Measurements from ENCODE around the gene ERFE.

ERFE gene

GRCh38 chr2:238155051-238155760, 3.6 kb upstream of the ERFE start:
- ChIA-PET CTCF (interaction anchor here (1.2 to 2.0 kb wide), 2 partner anchors 13 to 15 kb away, joined by 4 to 7 read pairs; no protein-coding TSS in a partner anchor), POLR2A (no interaction called here)
- Histone ChIP-seq H3K27me3 (replicated peaks in 2 of 5; ENCODE audit: control insufficient read depth in 4 of 5, insufficient read depth in 5 of 5, low read length in 4 of 5) (peaks cover 0 to 18% (median 7%) of the 10 kb centered on the region in 5 experiments), H3K4me1 (ENCODE audit: control extremely low read depth in 1 of 4, control insufficient read depth in 4 of 4, insufficient read depth in 4 of 4, low read length in 3 of 4) (peaks cover 2 to 13% (median 12%) of the 10 kb centered on the region in 4 experiments), H3K36me3 (ENCODE audit: control insufficient read depth in 4 of 4, insufficient read depth in 4 of 4, low read length in 3 of 4) (no peaks in the 10 kb centered on the region), H3K9me3 (ENCODE audit: control extremely low read depth in 1 of 5, control insufficient read depth in 4 of 5, insufficient read depth in 2 of 5, low read depth in 1 of 5, low read length in 4 of 5) (no peaks in the 10 kb centered on the region), H3K27ac (ENCODE audit: insufficient read depth in 1 of 2, low read depth in 1 of 2, low read length in 2 of 2, poor library complexity in 1 of 2, severe bottlenecking in 2 of 2) (no peak overlapping the region), H3K4me3 (ENCODE audit: control insufficient read depth in 1 of 7, extremely low read depth in 1 of 7, insufficient read depth in 4 of 7, low read depth in 2 of 7, low read length in 6 of 7) (no peak overlapping the region)
- 94% methylated on average over 18 of the region's 19 CpGs for WGBS (ENCODE audit: insufficient coverage)
- no peak for DNase-seq

- CTCF ChIA-PET, result interaction anchor here (2.0 kb wide), 1 partner anchor 16 kb away, joined by 7 read pairs; no protein-coding TSS in a partner anchor
- Histone ChIP-seq H3K36me3 (ENCODE audit: control insufficient read depth in 4 of 4, insufficient read depth in 4 of 4, low read length in 3 of 4) (no peaks in the 10 kb centered on the region), H3K27me3 (replicated peaks in 2 of 5; ENCODE audit: control insufficient read depth in 4 of 5, insufficient read depth in 5 of 5, low read length in 4 of 5) (peaks cover 0 to 25% (median 7%) of the 10 kb centered on the region in 5 experiments), H3K4me1 (ENCODE audit: control extremely low read depth in 1 of 4, control insufficient read depth in 4 of 4, insufficient read depth in 4 of 4, low read length in 3 of 4) (peaks cover 2 to 18% (median 16%) of the 10 kb centered on the region in 4 experiments), H3K4me3 (ENCODE audit: control insufficient read depth in 1 of 7, extremely low read depth in 1 of 7, insufficient read depth in 4 of 7, low read depth in 2 of 7, low read length in 6 of 7) (no peak overlapping the region), H3K9me3 (ENCODE audit: control extremely low read depth in 1 of 5, control insufficient read depth in 4 of 5, insufficient read depth in 2 of 5, low read depth in 1 of 5, low read length in 4 of 5) (no peaks in the 10 kb centered on the region), H3K27ac (ENCODE audit: insufficient read depth in 1 of 2, low read depth in 1 of 2, low read length in 2 of 2, poor library complexity in 1 of 2, severe bottlenecking in 2 of 2) (no peak overlapping the region)
- POLR2A ChIA-PET, result interaction anchor here (0.6 kb wide), 1 partner anchor 9 kb away, joined by 5 read pairs; no protein-coding TSS in a partner anchor
- WGBS (ENCODE audit: insufficient coverage), result 96% methylated on average over 16 of the region's 18 CpGs
- DNase-seq, result no peak
These were observed 2.7 kb upstream of the ERFE start for GRCh38 chr2:238155761-238156694.

GRCh38 chr2:238157506-238158017, 1.2 kb upstream of the ERFE start:
- ChIA-PET CTCF (no interaction called here), POLR2A (no interaction called here)
- Histone ChIP-seq H3K27ac (ENCODE audit: insufficient read depth in 1 of 2, low read depth in 1 of 2, low read length in 2 of 2, poor library complexity in 1 of 2, severe bottlenecking in 2 of 2) (no peak overlapping the region), H3K36me3 (ENCODE audit: control insufficient read depth in 4 of 4, insufficient read depth in 4 of 4, low read length in 3 of 4) (no peaks in the 10 kb centered on the region), H3K27me3 (replicated peaks in 2 of 5; ENCODE audit: control insufficient read depth in 4 of 5, insufficient read depth in 5 of 5, low read length in 4 of 5) (peaks cover 0 to 40% (median 10%) of the 10 kb centered on the region in 5 experiments), H3K4me3 (ENCODE audit: control insufficient read depth in 1 of 7, extremely low read depth in 1 of 7, insufficient read depth in 4 of 7, low read depth in 2 of 7, low read length in 6 of 7) (no peak overlapping the region), H3K4me1 (ENCODE audit: control extremely low read depth in 1 of 4, control insufficient read depth in 4 of 4, insufficient read depth in 4 of 4, low read length in 3 of 4) (peaks cover 2 to 18% (median 16%) of the 10 kb centered on the region in 4 experiments), H3K9me3 (ENCODE audit: control extremely low read depth in 1 of 5, control insufficient read depth in 4 of 5, insufficient read depth in 2 of 5, low read depth in 1 of 5, low read length in 4 of 5) (no peaks in the 10 kb centered on the region)
- no peak for DNase-seq
- WGBS (ENCODE audit: insufficient coverage), result 84% methylated on average over 13 of the region's 14 CpGs

- H3K4me1 ChIP-seq (ENCODE audit: control extremely low read depth in 1 of 4, control insufficient read depth in 4 of 4, insufficient read depth in 4 of 4, low read length in 3 of 4), result peaks cover 2 to 18% (median 16%) of the 10 kb centered on the region in 4 experiments
- no peaks in the 10 kb centered on the region for H3K9me3 ChIP-seq (ENCODE audit: control extremely low read depth in 1 of 5, control insufficient read depth in 4 of 5, insufficient read depth in 2 of 5, low read depth in 1 of 5, low read length in 4 of 5)
- no peak overlapping the region for H3K27ac ChIP-seq (ENCODE audit: insufficient read depth in 1 of 2, low read depth in 1 of 2, low read length in 2 of 2, poor library complexity in 1 of 2, severe bottlenecking in 2 of 2)
- no peak overlapping the region for H3K4me3 ChIP-seq (ENCODE audit: control insufficient read depth in 1 of 7, extremely low read depth in 1 of 7, insufficient read depth in 4 of 7, low read depth in 2 of 7, low read length in 6 of 7)
- H3K36me3 ChIP-seq (ENCODE audit: control insufficient read depth in 4 of 4, insufficient read depth in 4 of 4, low read length in 3 of 4), result no peaks in the 10 kb centered on the region
- WGBS (ENCODE audit: insufficient coverage), result 76% methylated on average over 21 of the region's 21 CpGs
- CTCF ChIA-PET, result no interaction called here
- peaks cover 0 to 45% (median 15%) of the 10 kb centered on the region in 5 experiments for H3K27me3 ChIP-seq (replicated peaks in 2 of 5; ENCODE audit: control insufficient read depth in 4 of 5, insufficient read depth in 5 of 5, low read length in 4 of 5)
- POLR2A ChIA-PET, result no interaction called here
- DNase-seq, result no peak
These were observed 707 bp upstream of the ERFE start for GRCh38 chr2:238158018-238158508.

- peak in 2 of 3 donors; percentile 34 to 45 for DNase-seq
- CTCF ChIA-PET, result interaction anchor here (0.7 to 4.3 kb wide), 2 partner anchors 89 to 105 kb away, joined by 3 to 16 read pairs; no protein-coding TSS in a partner anchor
These were observed 335 bp downstream of the ERFE start for GRCh38 chr2:238159071-238159539.

GRCh38 chr2:238159661-238160205, 963 bp downstream of the ERFE start:
- ChIA-PET CTCF (interaction anchor here (0.8 to 4.3 kb wide), 4 partner anchors 15 to 181 kb away, joined by 3 to 16 read pairs (median 4); no protein-coding TSS in a partner anchor), POLR2A (interaction anchor here (1.0 kb wide), 1 partner anchor 99 kb away, joined by 4 read pairs; no protein-coding TSS in a partner anchor)
- no peak overlapping the region for H3K27ac ChIP-seq (ENCODE audit: insufficient read depth in 1 of 2, low read depth in 1 of 2, low read length in 2 of 2, poor library complexity in 1 of 2, severe bottlenecking in 2 of 2)
- H3K27me3 ChIP-seq (replicated peaks in 2 of 5; ENCODE audit: control insufficient read depth in 4 of 5, insufficient read depth in 5 of 5, low read length in 4 of 5), result peaks cover 0 to 62% (median 21%) of the 10 kb centered on the region in 5 experiments
- peak overlapping the region in 4 of 7 experiments; percentile 22 to 59 (median 50) for H3K4me3 ChIP-seq (ENCODE audit: control insufficient read depth in 1 of 7, extremely low read depth in 1 of 7, insufficient read depth in 4 of 7, low read depth in 2 of 7, low read length in 6 of 7)
- no peak for DNase-seq
- H3K4me1 ChIP-seq (ENCODE audit: control extremely low read depth in 1 of 4, control insufficient read depth in 4 of 4, insufficient read depth in 4 of 4, low read length in 3 of 4), result peaks cover 2 to 26% (median 24%) of the 10 kb centered on the region in 4 experiments
- 40% methylated on average over 8 of the region's 10 CpGs for WGBS (ENCODE audit: insufficient coverage)
- no peaks in the 10 kb centered on the region for H3K9me3 ChIP-seq (ENCODE audit: control extremely low read depth in 1 of 5, control insufficient read depth in 4 of 5, insufficient read depth in 2 of 5, low read depth in 1 of 5, low read length in 4 of 5)
- no peaks in the 10 kb centered on the region for H3K36me3 ChIP-seq (ENCODE audit: control insufficient read depth in 4 of 4, insufficient read depth in 4 of 4, low read length in 3 of 4)

More at GRCh38 chr2:238159071-238159539, 335 bp downstream of the ERFE start:
- Histone ChIP-seq H3K4me3 (ENCODE audit: control insufficient read depth in 1 of 7, extremely low read depth in 1 of 7, insufficient read depth in 4 of 7, low read depth in 2 of 7, low read length in 6 of 7) (peak overlapping the region in 5 of 7 experiments; percentile 15 to 53 (median 50)), H3K4me1 (ENCODE audit: control extremely low read depth in 1 of 4, control insufficient read depth in 4 of 4, insufficient read depth in 4 of 4, low read length in 3 of 4) (peaks cover 2 to 26% (median 23%) of the 10 kb centered on the region in 4 experiments), H3K27me3 (replicated peaks in 2 of 5; ENCODE audit: control insufficient read depth in 4 of 5, insufficient read depth in 5 of 5, low read length in 4 of 5) (peaks cover 0 to 55% (median 21%) of the 10 kb centered on the region in 5 experiments), H3K27ac (ENCODE audit: insufficient read depth in 1 of 2, low read depth in 1 of 2, low read length in 2 of 2, poor library complexity in 1 of 2, severe bottlenecking in 2 of 2) (no peak overlapping the region), H3K9me3 (ENCODE audit: control extremely low read depth in 1 of 5, control insufficient read depth in 4 of 5, insufficient read depth in 2 of 5, low read depth in 1 of 5, low read length in 4 of 5) (no peaks in the 10 kb centered on the region), H3K36me3 (ENCODE audit: control insufficient read depth in 4 of 4, insufficient read depth in 4 of 4, low read length in 3 of 4) (no peaks in the 10 kb centered on the region)
- 1% methylated on average over 48 of the region's 52 CpGs for WGBS (ENCODE audit: insufficient coverage)
- POLR2A ChIA-PET, result no interaction called here
